PC-9 (cell line): Measurements from ENCODE around the gene IRX3. TPM values are rescaled to one million over a fixed set of nuclear protein-coding genes. Genes with fewer than 3 reads are reported as not detected.

Experiments
- BruUV-seq: library from RNA; stranded (reverse); fragments of 400-500 nt; replicated peaks from 2 replicates; lab custom pipeline; 2021; lab: Mats Ljungman, UMichigan
- CTCF ChIA-PET: fragments of 300-600 bp; sonication (Branson Sonifier 250); formaldehyde crosslinking; loops from one replicate; lab custom pipeline; 2022; ENCODE audit warnings: antibody characterized with exemption; lab: Charles Lee
- POLR2A ChIA-PET: fragments of 300-600 bp; sonication (Branson Sonifier 250); formaldehyde crosslinking; loops from one replicate; lab custom pipeline; 2022; ENCODE audit warnings: antibody characterized with exemption; ENCODE audit not compliant: unreplicated experiment; lab: Charles Lee
- DNase-seq, 2 experiments: peaks; one replicate each; pipeline versions ENCODE4 v3.0.0 to v3.0.0-alpha.2; 2015 to 2022; ENCODE audit warnings: mixed read lengths in 1 of 2
- H2AFZ ChIP-seq: fragments of 200-600 bp; sonication (generic); 2 replicates; pipeline ENCODE4 v1.8.1; 2017; ENCODE audit warnings: antibody characterized with exemption
- H3F3A ChIP-seq: fragments of 200-600 bp; sonication (generic); 2 replicates; pipeline ENCODE4 v1.8.1; 2017; ENCODE audit warnings: antibody characterized with exemption, mild to moderate bottlenecking, low read depth; ENCODE audit not compliant: insufficient read depth
- H3K27ac ChIP-seq: fragments of 200-600 bp; sonication (generic); 2 replicates; pipeline ENCODE4 v1.6.1; 2016; ENCODE audit warnings: mixed run types
- H3K27me3 ChIP-seq: fragments of 200-600 bp; sonication (generic); 2 replicates; pipeline ENCODE4 v1.6.1; 2016; ENCODE audit warnings: low read depth, mixed run types; ENCODE audit not compliant: insufficient read depth
- H3K36me3 ChIP-seq: fragments of 200-600 bp; sonication (generic); 2 replicates; pipeline ENCODE4 v1.6.1; 2016; ENCODE audit warnings: low read depth, mixed run types
- H3K4me1 ChIP-seq: fragments of 200-600 bp; sonication (generic); replicated peaks from 2 replicates; pipeline ENCODE4 v1.6.1; 2016; ENCODE audit warnings: mixed run types; ENCODE audit not compliant: insufficient read depth
- H3K4me2 ChIP-seq: fragments of 200-600 bp; sonication (generic); 2 replicates; pipeline ENCODE4 v1.6.1; 2017; ENCODE audit warnings: mixed run types
- H3K4me3 ChIP-seq: fragments of 200-600 bp; sonication (generic); 2 replicates; pipeline ENCODE4 v1.6.1; 2016; ENCODE audit warnings: mixed run types
- H3K79me2 ChIP-seq: fragments of 200-600 bp; sonication (generic); 2 replicates; pipeline ENCODE4 v1.6.1; 2017; ENCODE audit warnings: low read depth, mixed run types
- H3K9me2 ChIP-seq: fragments of 200-600 bp; sonication (generic); 2 replicates; pipeline ENCODE4 v1.8.1; 2017; ENCODE audit warnings: mild to moderate bottlenecking; ENCODE audit not compliant: insufficient read depth
- H3K9me3 ChIP-seq: fragments of 200-600 bp; sonication (generic); 2 replicates; pipeline ENCODE4 v1.8.1; 2016; ENCODE audit warnings: low read depth; ENCODE audit not compliant: insufficient read depth
- H4K20me1 ChIP-seq: fragments of 200-600 bp; sonication (generic); 2 replicates; pipeline ENCODE4 v1.8.1; 2017; ENCODE audit not compliant: insufficient read depth
- CTCF ChIP-seq: fragments of 200-600 bp; sonication (generic); conservative IDR thresholded peaks from 2 replicates; pipeline ENCODE4 v1.6.1; 2017; ENCODE audit warnings: mixed run types, antibody characterized with exemption, mild to moderate bottlenecking, moderate library complexity
- EZH2 ChIP-seq: fragments of 200-600 bp; sonication (generic); IDR thresholded peaks from 2 replicates; pipeline ENCODE4 v1.8.0; 2017; ENCODE audit warnings: antibody characterized with exemption, low read depth
- intact Hi-C: fragments of 100-400 bp; cut with micrococcal nuclease; formaldehyde crosslinking; loops from one replicate; pipeline ENCODE4 v1.10.0; 2022; ENCODE audit not compliant: unreplicated experiment
- total RNA-seq: library from RNA; stranded (reverse); gene quantifications from 2 replicates; pipeline ENCODE4 v1.2.3, GENCODE V29; 2021

The IRX3 gene
- total RNA-seq, 1 experiment from 2014 or later: 13.1 TPM

GRCh38 chr16:54313789-54314188 is 27.2 kb upstream of the IRX3 start:
- Histone ChIP-seq H2AFZ (no peak overlapping the region), H3K4me1 (no peaks in the 10 kb centered on the region)
- no TSS peak for BruUV-seq

GRCh38 chr16:54312502-54312991 is 26.0 kb upstream of the IRX3 start:
- H3K9me3 ChIP-seq: no peaks in the 10 kb centered on the region
- CTCF ChIA-PET: no interaction called here
- no TSS peak for BruUV-seq
- H3K4me1 ChIP-seq: no peaks in the 10 kb centered on the region
- H3K4me3 ChIP-seq: no peak overlapping the region
- H3K36me3 ChIP-seq: no peaks in the 10 kb centered on the region
- H3K27ac ChIP-seq: no peak overlapping the region
- TF ChIP-seq EZH2 (no peak), CTCF (no peak)
- H3K79me2 ChIP-seq: no peaks in the 10 kb centered on the region
- H3K4me2 ChIP-seq: no peak overlapping the region
- no peaks in the 10 kb centered on the region for H3F3A ChIP-seq
- no peaks in the 10 kb centered on the region for H4K20me1 ChIP-seq
- no peak overlapping the region for H2AFZ ChIP-seq
- intact Hi-C loops: no loop called here
- no peaks in the 10 kb centered on the region for H3K27me3 ChIP-seq
- no peak for DNase-seq
- POLR2A ChIA-PET: no interaction called here
- H3K9me2 ChIP-seq: no peaks in the 10 kb centered on the region

More at GRCh38 chr16:54313789-54314188, 27.2 kb upstream of the IRX3 start:
- Histone ChIP-seq H3K9me3 (no peaks in the 10 kb centered on the region), H3K27me3 (no peaks in the 10 kb centered on the region), H3K4me2 (no peak overlapping the region), H3K79me2 (no peaks in the 10 kb centered on the region), H3K36me3 (no peaks in the 10 kb centered on the region), H3K27ac (no peak overlapping the region), H3F3A (no peaks in the 10 kb centered on the region), H4K20me1 (no peaks in the 10 kb centered on the region), H3K9me2 (no peaks in the 10 kb centered on the region), H3K4me3 (no peak overlapping the region)
- CTCF ChIA-PET: no interaction called here
- intact Hi-C loops: no loop called here
- no peak for DNase-seq
- TF ChIP-seq EZH2: no peak
- TF ChIP-seq CTCF: no peak
- POLR2A ChIA-PET: no interaction called here

- no peaks in the 10 kb centered on the region for H3K36me3 ChIP-seq
- CTCF ChIA-PET: no interaction called here
- no peaks in the 10 kb centered on the region for H3K4me1 ChIP-seq
- no peaks in the 10 kb centered on the region for H3K9me2 ChIP-seq
- no peak for DNase-seq
- H4K20me1 ChIP-seq: no peaks in the 10 kb centered on the region
- POLR2A ChIA-PET: no interaction called here
- no peak overlapping the region for H2AFZ ChIP-seq
- no peaks in the 10 kb centered on the region for H3K27me3 ChIP-seq
- TF ChIP-seq CTCF: no peak
- no peak for TF ChIP-seq EZH2
- no peak overlapping the region for H3K27ac ChIP-seq
- no peaks in the 10 kb centered on the region for H3K79me2 ChIP-seq
- no peaks in the 10 kb centered on the region for H3F3A ChIP-seq
- intact Hi-C loops: no loop called here
- no peaks in the 10 kb centered on the region for H3K9me3 ChIP-seq
- H3K4me2 ChIP-seq: no peak overlapping the region
- no peak overlapping the region for H3K4me3 ChIP-seq
- BruUV-seq: no TSS peak
Measured at GRCh38 chr16:54309341-54309740, 22.8 kb upstream of the IRX3 start.
